Retinal pigment epithelial cell (primary cell): ENCODE measurements around the gene PRTG.
"Not testable (repeated sequence)": the region's sequence is repeated elsewhere in the genome, so short reads cannot be mapped to it uniquely, and the experiment has no call there.

ENCODE experiments used
- DNase-seq: peaks from one replicate; pipeline ENCODE4 v3.0.0-alpha.2; 2010; ENCODE audit warnings: low read depth
- H3K4me3 ChIP-seq: 2 replicates; pipeline ENCODE4 v1.5.1; 2011; ENCODE audit warnings: mild to moderate bottlenecking, low read length, control low read depth, moderate library complexity
- CTCF ChIP-seq: conservative IDR thresholded peaks from 2 replicates; pipeline ENCODE4 v1.5.1; 2011; ENCODE audit warnings: low read depth, low read length, control low read depth, inconsistent platforms

The PRTG gene

GRCh38 chr15:55734641-55735040 lies 8.3 kb downstream of the PRTG start:
- DNase-seq, result no peak
- no peak for TF ChIP-seq CTCF
- H3K4me3 ChIP-seq, result no peak overlapping the region

DNA sequence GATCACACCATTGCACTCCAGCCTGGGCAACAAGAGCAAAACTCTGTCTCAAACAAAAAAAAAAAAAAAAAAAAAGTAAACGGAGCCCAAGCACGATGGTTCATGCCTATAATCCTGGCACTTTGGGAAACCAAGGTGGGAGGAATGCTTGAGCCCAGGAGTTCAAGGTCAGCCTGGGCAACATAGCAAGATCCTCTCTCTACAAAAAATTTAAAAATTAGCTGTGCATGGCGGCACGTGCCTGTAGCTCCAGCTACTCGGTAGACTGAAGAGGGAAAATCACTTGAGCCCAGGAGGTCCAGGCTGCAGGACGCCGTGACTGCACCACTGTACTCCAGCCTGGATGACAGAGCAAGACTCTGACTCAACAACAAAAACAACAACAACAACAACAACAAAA lies 9.5 kb downstream of the PRTG start:
- DNase-seq, result not testable (repeated sequence)

DNA sequence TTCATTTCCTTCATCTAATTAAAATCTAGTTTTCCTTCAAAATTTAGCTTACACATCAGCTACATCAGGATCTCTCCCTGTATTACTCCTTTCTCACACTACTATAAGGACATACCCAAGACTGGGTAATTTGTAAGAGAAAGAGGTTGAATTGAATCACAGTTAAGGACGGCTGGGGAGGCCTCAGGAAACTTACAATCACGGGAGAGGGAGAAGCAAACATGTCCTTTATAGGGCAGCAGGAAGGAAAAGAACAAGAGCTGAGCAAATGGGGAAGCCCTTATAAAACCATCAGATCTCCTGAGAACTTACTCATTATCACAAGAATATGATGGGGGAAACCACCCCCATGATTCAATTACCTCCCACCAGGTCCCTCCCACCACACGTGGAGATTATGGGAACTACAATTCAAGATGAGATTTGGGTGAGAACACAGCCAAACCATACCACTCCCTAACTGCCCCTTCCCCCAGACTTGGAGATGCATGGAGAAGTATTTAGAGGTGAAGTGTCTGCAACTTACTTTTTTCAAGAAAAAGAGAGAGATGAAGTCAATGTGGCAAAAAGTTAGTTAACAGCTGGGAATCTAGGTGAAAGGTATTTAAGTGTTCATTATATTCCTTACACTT lies 21.3 kb downstream of the PRTG start:
- no peak for DNase-seq
- no peak for TF ChIP-seq CTCF
- no peak overlapping the region for H3K4me3 ChIP-seq

More for the DNA sequence above, 9.5 kb downstream of the PRTG start:
- H3K4me3 ChIP-seq, result not testable (repeated sequence)

DNA sequence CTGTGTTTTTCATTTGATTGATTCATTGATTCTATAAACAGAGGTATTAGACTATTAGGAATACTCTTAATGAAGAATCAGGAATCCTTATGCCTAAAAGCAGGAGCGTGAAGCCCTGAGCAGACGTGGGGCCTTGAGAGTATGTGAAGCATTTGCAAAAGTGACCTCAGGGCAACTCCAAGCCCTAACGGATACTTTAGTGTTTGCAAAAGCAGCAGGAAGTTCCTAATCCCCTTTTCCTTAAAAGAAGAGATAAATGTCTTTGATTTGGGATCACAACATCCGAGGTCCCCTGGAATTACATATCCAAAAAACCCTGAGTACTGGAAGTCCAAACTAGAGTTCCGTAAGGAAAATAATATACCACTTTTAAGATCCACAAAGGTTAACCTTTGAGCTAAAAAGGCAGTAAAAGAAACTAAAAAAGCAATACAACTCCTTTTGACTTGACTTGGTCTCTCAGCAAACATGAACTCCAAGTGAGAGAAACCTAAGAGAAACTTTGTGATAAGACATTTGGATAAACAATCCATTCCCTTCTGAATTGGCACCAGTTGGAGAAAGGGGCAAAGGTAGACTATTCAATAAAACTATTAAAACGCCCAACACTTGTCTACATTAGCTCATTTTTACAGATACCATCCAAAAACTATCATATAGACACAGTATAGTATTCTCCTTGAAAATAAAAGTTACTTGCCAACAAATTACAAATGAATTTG lies 27.4 kb downstream of the PRTG start:
- no peak for DNase-seq
- H3K4me3 ChIP-seq, result no peak overlapping the region
- no peak for TF ChIP-seq CTCF

DNA sequence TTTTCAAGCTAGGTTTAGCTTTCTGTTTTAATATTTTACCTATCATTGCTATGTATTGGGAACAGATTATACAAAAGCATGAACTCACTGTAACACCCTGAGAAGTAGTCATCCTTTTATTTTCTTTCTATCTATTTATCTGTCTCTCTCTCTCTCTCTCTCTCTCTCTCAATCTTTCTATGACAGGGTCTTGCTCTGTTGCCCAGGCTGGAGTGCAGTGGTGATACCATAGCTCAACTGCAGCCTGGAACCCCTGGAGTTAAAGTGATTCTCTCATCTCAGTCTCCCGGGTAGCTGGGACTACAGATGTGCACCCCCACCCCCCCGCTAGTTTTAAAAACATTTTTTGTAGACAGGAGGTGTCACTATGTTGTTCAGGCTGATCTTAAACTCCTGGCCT lies 28.9 kb downstream of the PRTG start:
- no peak for TF ChIP-seq CTCF
- DNase-seq, result no peak
- no peak overlapping the region for H3K4me3 ChIP-seq

- TF ChIP-seq CTCF, result no peak
- H3K4me3 ChIP-seq, result no peak overlapping the region
- DNase-seq, result no peak
Observed at GRCh38 chr15:55712363-55712762, 30.6 kb downstream of the PRTG start.

DNA sequence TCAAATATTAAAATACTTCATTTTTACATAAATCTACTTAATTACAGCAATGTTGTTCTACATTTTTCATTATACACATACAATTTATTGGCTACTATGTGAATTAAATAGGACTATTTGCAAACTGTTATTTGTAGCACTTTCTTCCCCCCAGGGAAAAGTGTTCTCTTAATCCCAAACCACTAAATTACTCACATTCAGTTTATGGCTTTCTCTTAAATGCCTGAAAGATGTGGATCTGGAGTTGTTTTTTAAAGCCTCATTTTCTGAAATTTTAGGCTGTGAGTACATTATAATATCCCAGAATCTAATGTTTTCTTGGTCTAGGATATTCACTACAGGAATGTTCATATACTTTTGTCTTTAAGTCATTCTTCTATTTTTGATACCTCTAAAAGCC lies 32.7 kb downstream of the PRTG start:
- TF ChIP-seq CTCF, result no peak
- DNase-seq, result no peak
- H3K4me3 ChIP-seq, result no peak overlapping the region
